Heart right ventricle (tissue), 16 donors: ENCODE measurements around the gene CFH. TPM values are rescaled to one million over a fixed set of nuclear protein-coding genes. Genes with fewer than 3 reads are reported as not detected.

Source experiments
- ATAC-seq, 8 donors: fragments of 200-7000 bp; cut with Tn5 transposase; one replicate each; pipeline ENCODE4 v1.9.1; 2020; ENCODE audit warnings: mild to moderate bottlenecking in 8 of 8, moderate library complexity in 8 of 8, moderate number of reproducible peaks in 1 of 8
- DNase-seq, 2 donors: peaks; one replicate each; pipeline ENCODE4 v3.0.0-alpha.2; 2020
- H3K27ac ChIP-seq, 10 donors: fragments of 200-600 bp; sonication (generic) in 2 of 10; one replicate each; pipeline versions ENCODE4 v1.5.0 to v1.8.0; 2020 to 2022; ENCODE audit warnings: mild to moderate bottlenecking in 3 of 10
- H3K27me3 ChIP-seq, 7 donors: fragments of 200-600 bp; one replicate each; pipeline ENCODE4 v1.8.0; 2021 to 2022; ENCODE audit warnings: mild to moderate bottlenecking in 2 of 7
- H3K36me3 ChIP-seq, 9 donors: fragments of 200-600 bp; sonication (generic) in 1 of 9; one replicate each; pipeline versions ENCODE4 v1.5.0 to v1.8.0; 2020 to 2022; ENCODE audit warnings: mild to moderate bottlenecking in 2 of 9
- H3K4me1 ChIP-seq, 9 donors: fragments of 200-600 bp; sonication (generic) in 1 of 9; one replicate each; pipeline versions ENCODE4 v1.5.0 to v1.8.0; 2020 to 2022; ENCODE audit warnings: mild to moderate bottlenecking in 4 of 9
- H3K4me3 ChIP-seq, 10 donors: fragments of 200-600 bp; sonication (generic) in 2 of 10; one replicate each; pipeline versions ENCODE4 v1.5.0 to v1.8.0; 2020 to 2022; ENCODE audit warnings: mild to moderate bottlenecking in 7 of 10, moderate library complexity in 2 of 10
- H3K9me3 ChIP-seq, 11 donors: fragments of 200-600 bp in 10 of 11; sonication (generic) in 2 of 11; one replicate each; pipeline versions ENCODE4 v1.5.0 to v1.8.0; 2013 to 2022; ENCODE audit warnings: mild to moderate bottlenecking in 2 of 11, control low read depth in 1 of 11, moderate library complexity in 1 of 11
- WGBS, 2 donors: extraction: QIAGEN DNeasy Blood & Tissue Kit; methylation state at CpG; one replicate each; pipeline ENCODE4 v1.1.7; 2013; ENCODE audit warnings: inconsistent platforms in 1 of 2; 5-methylcytosine and 5-hydroxymethylcytosine counted together
- intact Hi-C, 10 donors: fragments of 100-400 bp; cut with DNase I; formaldehyde crosslinking; loops; one replicate each; pipeline versions ENCODE4 v1.11.1 to v1.14.2; 2022
- polyA plus RNA-seq, 2 donors: library from polyadenylated mRNA; stranded (reverse); fragments of 200-250 nt; gene quantifications; one replicate each; pipeline ENCODE4 v1.2.3, GENCODE V29; 2013
- total RNA-seq, 10 donors: library from RNA; stranded (reverse); fragmentation: NEBNext Ultra II Directional in 3 of 10; extraction: Animal tissue kit (Norgen Biotek cat#: 25700) in 3 of 10; gene quantifications; one replicate each; pipeline versions ENCODE4 v1.2.1 to v1.2.4, GENCODE V29; 2021 to 2023
- TF ChIP-seq, protein P1 (sequence below), 9 donors: fragments of 200-600 bp; sonication (generic) in 2 of 9; IDR thresholded peaks; one replicate each; pipeline versions ENCODE4 v1.5.0 to v1.8.0; 2021 to 2022; ENCODE audit warnings: antibody characterized with exemption in 9 of 9, mild to moderate bottlenecking in 5 of 9, moderate library complexity in 1 of 9
- donor health status: Arrhythmogenic right ventricular cardiomyopathy.
- donor health status: ischemic (EF 13 %, LVEDD 7.1; RV severe dilation, severe dysfunction).
- donor health status: healthy with polysubstance abuse.
- donor health status: DM: no; HTN: yes; CAD: no.
- donor health status: DM: no; HTN: no; CAD: no.
- donor health status: ischemic (EF 25% LVEDD 6.9; RV normal size, moderate dysfunction).
- donor health status: ischemic (EF 25% LVEDD 5.7; RV mildly dilated, moderate dysfunction).
- donor health status: healthy.
- donor health status: DM: yes; HTN: yes; CAD: no.
- donor health status: Ischemic cardiomyopathy.
- donor health status: ischemic (EF 35%, LVEDD 5.7; RV mildly dilated, moderate dysfunction).
- donor health status: nonischemic (EF 11% LVEDD 7.7; RV severe dilation, severe dysfunction).
- donor health status: DM: yes; HTN: yes; CAD: no.
- donor health status: PGD.
- donor health status: ischemic (EF 29% LVEDD 5.4; RV normal size, mild dysfunction).
- donor health status: nonischemic (EF 23%, LVEDD 6.1; RV moderate dilation, normal function).

The CFH gene
- total and polyA plus RNA-seq, 12 donors, result 12.7 to 50.5 (median 28.5) TPM

DNA sequence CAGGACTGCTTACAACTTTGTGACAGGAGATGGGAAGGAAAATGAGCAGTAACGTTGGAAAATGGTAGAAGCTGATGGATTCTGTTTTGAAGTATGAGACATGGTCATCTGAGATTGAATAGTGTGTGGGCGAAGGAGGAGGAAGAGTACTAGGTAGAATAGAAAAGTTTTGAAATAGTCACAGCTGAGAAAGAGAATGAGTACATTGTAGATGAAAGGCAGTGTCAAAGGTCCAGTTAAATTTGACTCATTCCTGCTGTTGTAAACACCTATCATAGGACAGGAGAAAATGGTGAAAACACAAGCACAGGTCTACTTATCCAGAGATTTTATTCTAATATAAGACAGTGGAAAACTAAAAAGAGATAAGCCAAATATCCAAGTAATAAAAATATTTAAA lies 66.0 kb downstream of the CFH start:
- TF ChIP-seq, protein P1, sequence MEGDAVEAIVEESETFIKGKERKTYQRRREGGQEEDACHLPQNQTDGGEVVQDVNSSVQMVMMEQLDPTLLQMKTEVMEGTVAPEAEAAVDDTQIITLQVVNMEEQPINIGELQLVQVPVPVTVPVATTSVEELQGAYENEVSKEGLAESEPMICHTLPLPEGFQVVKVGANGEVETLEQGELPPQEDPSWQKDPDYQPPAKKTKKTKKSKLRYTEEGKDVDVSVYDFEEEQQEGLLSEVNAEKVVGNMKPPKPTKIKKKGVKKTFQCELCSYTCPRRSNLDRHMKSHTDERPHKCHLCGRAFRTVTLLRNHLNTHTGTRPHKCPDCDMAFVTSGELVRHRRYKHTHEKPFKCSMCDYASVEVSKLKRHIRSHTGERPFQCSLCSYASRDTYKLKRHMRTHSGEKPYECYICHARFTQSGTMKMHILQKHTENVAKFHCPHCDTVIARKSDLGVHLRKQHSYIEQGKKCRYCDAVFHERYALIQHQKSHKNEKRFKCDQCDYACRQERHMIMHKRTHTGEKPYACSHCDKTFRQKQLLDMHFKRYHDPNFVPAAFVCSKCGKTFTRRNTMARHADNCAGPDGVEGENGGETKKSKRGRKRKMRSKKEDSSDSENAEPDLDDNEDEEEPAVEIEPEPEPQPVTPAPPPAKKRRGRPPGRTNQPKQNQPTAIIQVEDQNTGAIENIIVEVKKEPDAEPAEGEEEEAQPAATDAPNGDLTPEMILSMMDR (IDR thresholded peaks at IDR 0.05), result no peak
- H3K27me3 ChIP-seq, result no peaks in the 10 kb centered on the region
- H3K9me3 ChIP-seq, result peaks cover 0 to 3% (median 0%) of the 10 kb centered on the region in 11 donors
- H3K27ac ChIP-seq, result no peak overlapping the region
- no peak for ATAC-seq
- no peak overlapping the region for H3K4me3 ChIP-seq
- H3K4me1 ChIP-seq, result no peaks in the 10 kb centered on the region
- H3K36me3 ChIP-seq, result peaks cover 0 to 28% (median 0%) of the 10 kb centered on the region in 9 donors
- intact Hi-C loops, result no loop called here
- 80 to 81% methylated on average over 2 of the region's 2 CpGs for WGBS, 2 donors
- DNase-seq, result no peak

DNA sequence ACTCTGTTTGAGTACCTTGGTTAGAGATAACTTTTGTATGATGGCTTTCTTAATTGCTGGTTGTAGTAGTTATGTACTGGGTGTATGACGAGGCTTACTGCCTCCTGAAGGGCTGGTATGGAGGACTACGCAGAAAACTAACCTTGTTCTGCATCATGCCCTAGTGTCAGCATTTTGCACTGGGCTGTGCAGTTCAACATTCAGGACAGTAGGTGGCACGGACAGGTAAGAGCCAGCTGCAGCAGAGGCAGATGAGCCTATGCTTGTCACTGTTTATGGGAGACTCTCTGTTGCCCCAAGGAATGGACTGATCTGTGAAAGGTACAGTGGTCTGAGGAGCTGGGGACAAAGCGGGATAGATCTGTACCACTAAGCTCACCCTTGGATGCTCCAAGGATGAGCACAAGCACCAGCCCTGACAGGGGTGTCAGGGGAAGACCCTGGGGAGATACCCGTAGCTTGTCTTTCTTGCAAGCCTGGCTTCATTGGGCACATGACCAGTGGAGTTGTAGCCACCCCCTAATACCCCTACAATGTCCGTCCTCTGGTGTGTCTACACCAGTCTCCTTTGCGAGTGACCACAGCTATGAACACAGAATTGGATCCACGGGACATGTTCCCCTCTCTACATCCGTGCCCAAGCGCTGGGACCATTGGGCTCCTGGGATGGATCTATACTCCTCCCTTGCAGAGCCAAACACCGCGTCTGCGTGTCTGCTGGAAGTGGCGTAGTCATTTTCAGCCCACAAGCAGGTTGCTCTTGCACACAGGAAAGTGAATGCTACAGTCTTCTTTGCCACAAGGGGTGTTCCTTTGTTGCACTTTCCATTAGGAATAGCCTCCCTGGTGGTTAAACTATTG lies 71.7 kb downstream of the CFH start:
- Histone ChIP-seq H3K4me1 (no peaks in the 10 kb centered on the region), H3K4me3 (no peak overlapping the region), H3K36me3 (peaks cover 0 to 12% (median 0%) of the 10 kb centered on the region in 9 donors), H3K9me3 (no peaks in the 10 kb centered on the region), H3K27me3 (no peaks in the 10 kb centered on the region), H3K27ac (no peak overlapping the region)
- TF ChIP-seq, protein P1 (IDR thresholded peaks at IDR 0.05), result peak in 7 of 9 donors; percentile 23 to 48 (median 41)
- intact Hi-C loops, result no loop called here
- DNase-seq, result no peak
- 79 to 84% methylated on average over 14 of the region's 14 CpGs for WGBS, 2 donors
- ATAC-seq, result no peak

DNA sequence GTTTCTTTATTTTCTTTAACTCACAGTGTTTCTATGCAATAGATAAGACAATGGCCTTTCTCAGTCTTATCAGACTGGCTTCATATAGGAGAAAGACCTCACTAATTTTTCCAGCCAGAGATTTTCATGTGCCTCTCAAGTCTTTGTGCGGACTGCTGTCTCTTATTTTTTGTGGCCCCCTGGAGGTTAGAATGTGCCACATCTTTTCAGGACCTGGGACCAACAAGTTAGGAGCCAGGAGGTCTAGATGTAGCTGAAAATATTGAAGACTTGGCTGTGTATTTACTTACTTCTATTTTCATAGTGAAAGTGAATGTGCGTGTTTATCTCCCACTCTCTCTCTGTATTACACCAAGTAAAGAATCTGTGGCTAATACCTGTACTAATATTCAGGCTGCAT lies 80.7 kb downstream of the CFH start:
- ATAC-seq, result no peak

DNA sequence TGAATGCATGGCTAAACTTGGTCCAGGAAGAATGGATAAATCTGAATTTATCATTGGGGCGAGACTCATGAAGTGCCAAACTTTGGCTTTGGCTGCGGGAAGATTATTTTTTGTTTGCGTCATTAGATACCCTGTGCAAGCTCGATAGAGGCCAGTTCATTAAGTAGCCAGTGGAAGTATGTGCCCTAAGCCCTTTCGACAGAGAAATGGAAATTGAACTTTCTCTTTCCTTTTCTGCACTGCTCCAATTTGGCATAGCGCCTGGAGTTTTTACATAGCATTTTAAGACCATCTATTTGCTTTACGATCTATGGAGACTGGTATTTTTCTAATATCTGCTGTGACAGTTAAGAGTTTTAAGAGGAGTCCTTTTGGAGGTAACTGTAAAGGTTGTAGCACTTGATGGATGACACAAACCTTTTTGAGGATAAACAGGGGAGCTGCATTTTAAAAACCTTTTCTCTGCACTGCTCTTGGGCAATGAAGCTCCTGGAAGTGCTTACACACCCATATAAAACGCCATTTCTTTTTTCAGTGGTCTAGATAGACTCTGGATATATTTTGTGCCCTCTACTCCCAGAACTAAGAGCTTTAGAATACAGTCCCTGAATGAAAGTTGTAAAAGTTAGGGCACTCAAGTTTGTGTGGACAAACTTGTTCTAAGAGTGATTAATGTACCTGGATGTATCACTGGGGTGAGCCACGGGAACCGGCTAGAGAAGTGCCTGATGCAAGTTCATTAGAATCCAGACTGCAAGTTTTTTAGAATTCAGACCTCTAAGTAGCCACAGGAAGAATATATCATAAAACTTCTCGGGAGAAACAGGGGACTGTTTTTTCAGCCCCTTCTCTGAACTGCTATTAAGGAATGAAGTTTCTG lies 81.5 kb downstream of the CFH start:
- ATAC-seq (no peak), DNase-seq (no peak)
- no peak overlapping the region for H3K27ac ChIP-seq
- H3K36me3 ChIP-seq, result peaks cover 0 to 25% (median 0%) of the 10 kb centered on the region in 9 donors
- TF ChIP-seq, protein P1 (IDR thresholded peaks at IDR 0.05), result no peak
- no peak overlapping the region for H3K4me3 ChIP-seq
- H3K27me3 ChIP-seq, result no peaks in the 10 kb centered on the region
- intact Hi-C loops, result no loop called here
- H3K4me1 ChIP-seq, result no peaks in the 10 kb centered on the region
- peaks cover 0 to 25% (median 6%) of the 10 kb centered on the region in 11 donors for H3K9me3 ChIP-seq
- WGBS, 2 donors, result 83 to 90% methylated on average over 11 of the region's 11 CpGs

More for the DNA sequence above, 80.7 kb downstream of the CFH start:
- Histone ChIP-seq H3K4me3 (no peak overlapping the region), H3K9me3 (peaks cover 0 to 20% (median 3%) of the 10 kb centered on the region in 11 donors), H3K36me3 (peaks cover 0 to 17% (median 0%) of the 10 kb centered on the region in 9 donors), H3K27ac (no peak overlapping the region), H3K27me3 (no peaks in the 10 kb centered on the region), H3K4me1 (no peaks in the 10 kb centered on the region)
- 92 to 97% methylated on average over 2 of the region's 2 CpGs for WGBS, 2 donors
- TF ChIP-seq, protein P1 (IDR thresholded peaks at IDR 0.05), result no peak
- intact Hi-C loops, result no loop called here
- no peak for DNase-seq
